GM12878 (cell line): ENCODE data around the gene BFSP2. TPM values are rescaled to one million over a fixed set of nuclear protein-coding genes. Genes with fewer than 3 reads are reported as not detected.

Source experiments
- ATAC-seq: fragments of 200-7000 bp; cut with Tn5 transposase; 3 replicates; pipeline ENCODE4 v1.9.1; 2020; ENCODE audit warnings: mild to moderate bottlenecking, moderate library complexity
- BruUV-seq: library from RNA; stranded (reverse); fragments of 400-500 nt; replicated peaks from 2 replicates; lab custom pipeline; 2021; lab: Mats Ljungman, UMichigan
- CTCF ChIA-PET: fragments of 300-600 bp; sonication (Branson Sonifier 250); formaldehyde crosslinking; extraction: SDS; loops from one replicate; lab custom pipeline; 2021; ENCODE audit warnings: inconsistent platforms; lab: Yijun Ruan, JAX
- POLR2A ChIA-PET: fragments of 350-600 bp; formaldehyde crosslinking; extraction: SDS; loops from one replicate; lab custom pipeline; 2021; ENCODE audit warnings: inconsistent platforms; lab: Charles Lee
- RAD21 ChIA-PET: fragments of 300-600 bp; sonication (Branson Sonifier 250); formaldehyde crosslinking; loops from one replicate; lab custom pipeline; 2023; ENCODE audit warnings: antibody characterized with exemption; ENCODE audit not compliant: unreplicated experiment; lab: Charles Lee
- SMC1A ChIA-PET: fragments of 300-600 bp; sonication (Branson Sonifier 250); formaldehyde crosslinking; loops from one replicate; lab custom pipeline; 2023; ENCODE audit not compliant: unreplicated experiment, uncharacterized antibody; lab: Charles Lee
- DNase-seq: peaks from one replicate; pipeline ENCODE4 v3.0.0-alpha.2; 2011; ENCODE audit warnings: low read depth, low spot score
- FAIRE-seq: peaks from 3 replicates; lab custom pipeline; 2011; peaks lifted over from hg19 to GRCh38; lab: Jason Lieb, UNC
- H2AFZ ChIP-seq: 2 replicates; pipeline ENCODE4 v1.6.0; 2011; ENCODE audit warnings: low read depth, low read length, control low read depth; ENCODE audit not compliant: control insufficient read depth
- H3K27ac ChIP-seq: 2 replicates; pipeline ENCODE4 v1.5.1; 2011; ENCODE audit warnings: control low read depth; ENCODE audit not compliant: control insufficient read depth, insufficient read depth
- H3K27me3 ChIP-seq, 2 experiments: replicated peaks in 1 of 2; 2 replicates each; pipeline versions ENCODE4 v1.6.0 to v1.6.1; 2011; ENCODE audit warnings: low read length in 1 of 2; ENCODE audit not compliant: control insufficient read depth in 2 of 2, insufficient read depth in 2 of 2
- H3K36me3 ChIP-seq, 2 experiments: 2 replicates each; pipeline ENCODE4 v1.5.1; 2011; ENCODE audit warnings: low read length in 1 of 2; ENCODE audit not compliant: control insufficient read depth in 2 of 2, insufficient read depth in 2 of 2
- H3K4me1 ChIP-seq: 2 replicates; pipeline ENCODE4 v1.6.1; 2011; ENCODE audit warnings: mild to moderate bottlenecking, low read length, moderate library complexity, mixed read lengths; ENCODE audit not compliant: control insufficient read depth, insufficient read depth
- H3K4me2 ChIP-seq: 2 replicates; pipeline ENCODE4 v1.6.0; 2011; ENCODE audit warnings: control low read depth; ENCODE audit not compliant: control insufficient read depth, insufficient read depth
- H3K4me3 ChIP-seq: fragments of 200-600 bp; sonication (generic); 2 replicates; pipeline ENCODE4 v1.5.1; 2016
- H3K79me2 ChIP-seq: 2 replicates; pipeline ENCODE4 v1.6.0; 2011; ENCODE audit warnings: low read length; ENCODE audit not compliant: control insufficient read depth, insufficient read depth
- H3K9ac ChIP-seq: 2 replicates; pipeline ENCODE4 v1.8.0; 2011; ENCODE audit warnings: low read length, control low read depth, mixed read lengths; ENCODE audit not compliant: control insufficient read depth, insufficient read depth
- H3K9me3 ChIP-seq: replicated peaks from 3 replicates; pipeline ENCODE4 v1.5.1; 2011; ENCODE audit warnings: mild to moderate bottlenecking, low read length; ENCODE audit not compliant: control insufficient read depth, insufficient read depth
- H4K20me1 ChIP-seq: 2 replicates; pipeline ENCODE4 v1.6.0; 2011; ENCODE audit not compliant: control insufficient read depth, insufficient read depth
- HDAC6 ChIP-seq: fragments of 200-600 bp; sonication (generic); IDR thresholded peaks from one replicate; pipeline ENCODE4 v1.8.0; 2017; ENCODE audit warnings: antibody characterized with exemption; ENCODE audit not compliant: unreplicated experiment
- HDGF ChIP-seq: fragments of 450-650 bp; IDR thresholded peaks from 2 replicates; pipeline ENCODE4 v1.6.1; 2016; ENCODE audit warnings: antibody characterized with exemption
- MYC ChIP-seq: IDR thresholded peaks from 2 replicates; pipeline ENCODE4 v1.6.1; 2011; ENCODE audit warnings: mild to moderate bottlenecking, low read length, moderate library complexity, inconsistent platforms; ENCODE audit not compliant: insufficient read depth, insufficient replicate concordance, insufficient read length, severe bottlenecking
- NFYA ChIP-seq: IDR thresholded peaks from 2 replicates; pipeline ENCODE4 v1.6.1; 2011; ENCODE audit warnings: low read depth, mild to moderate bottlenecking, low read length, improper control_type of control experiment, borderline replicate concordance
- NFYB ChIP-seq: IDR thresholded peaks from 2 replicates; pipeline ENCODE4 v1.6.1; 2011; ENCODE audit warnings: low read depth, mild to moderate bottlenecking, low read length, improper control_type of control experiment, moderate library complexity; ENCODE audit not compliant: insufficient read depth
- NR2F1 ChIP-seq: fragments of 450-650 bp; conservative IDR thresholded peaks from 2 replicates; pipeline ENCODE4 v1.6.1; 2017; ENCODE audit warnings: mild to moderate bottlenecking
- POLR2A ChIP-seq: IDR thresholded peaks from 2 replicates; pipeline ENCODE4 v1.6.1; 2011; ENCODE audit warnings: low read depth, mild to moderate bottlenecking, low read length
- POU2F2 ChIP-seq: IDR thresholded peaks from 3 replicates; pipeline ENCODE4 v1.6.1; 2011; ENCODE audit warnings: low read depth, mild to moderate bottlenecking, low read length, borderline replicate concordance
- SPI1 ChIP-seq: IDR thresholded peaks from 2 replicates; pipeline ENCODE4 v1.6.1; 2011; ENCODE audit warnings: low read depth, mild to moderate bottlenecking, low read length, moderate library complexity, borderline replicate concordance; ENCODE audit not compliant: insufficient read depth
- STAT3 ChIP-seq: IDR thresholded peaks from 2 replicates; pipeline ENCODE4 v1.6.1; 2011; ENCODE audit warnings: low read depth, low read length, improper control_type of control experiment
- TAF1 ChIP-seq: IDR thresholded peaks from 2 replicates; pipeline ENCODE4 v1.6.1; 2011; ENCODE audit warnings: mild to moderate bottlenecking, low read depth, low read length, borderline replicate concordance
- TCF3 ChIP-seq: IDR thresholded peaks from 2 replicates; pipeline ENCODE4 v1.6.1; 2012; ENCODE audit warnings: low read depth, mild to moderate bottlenecking, low read length, borderline replicate concordance; ENCODE audit not compliant: insufficient read depth
- WGBS: methylation state at CpG from one replicate; pipeline ENCODE4 v1.1.6; 2016; ENCODE audit warnings: low lambda C conversion rate; ENCODE audit not compliant: insufficient replicate concordance, insufficient coverage; ENCODE audit errors: missing lambda C conversion rate; 5-methylcytosine and 5-hydroxymethylcytosine counted together
- in situ Hi-C: fragments of 300-500 bp; cut with MboI; formaldehyde crosslinking; loops from 9 replicates; pipeline ENCODE4 v1.14.3; 2018; ENCODE audit warnings: mixed read lengths
- intact Hi-C: fragments of 100-400 bp; cut with micrococcal nuclease; formaldehyde crosslinking; loops from one replicate; pipeline ENCODE4 v1.14.2; 2022; ENCODE audit not compliant: unreplicated experiment
- polyA plus RNA-seq, 11 experiments: library from polyadenylated mRNA; depleted of rRNA in 4 of 11; unstranded in 6 of 11; stranded (reverse) in 5 of 11; fragments of >200 nt; fragmentation: Nextera tagmentation in 4 of 11; fragmentation: Illumina TruSeq in 1 of 11; extraction: Ambion mirVana in 4 of 11; extraction: Trizol in 1 of 11; gene quantifications; 1 replicate in 1 of 11; 2 replicates in 10 of 11; pipeline versions ENCODE4 v1.2.1 to v1.2.3, GENCODE V29; 2011 to 2016; ENCODE audit warnings: inconsistent platforms in 2 of 11, missing spikeins in 2 of 11, low read depth in 1 of 11
- total RNA-seq, 4 experiments: library from RNA; depleted of rRNA in 3 of 4; stranded (reverse); fragments of >200 nt in 3 of 4; fragmentation: Illumina TruSeq in 1 of 4; extraction: Trizol in 1 of 4; gene quantifications; 2 replicates each; pipeline versions ENCODE4 v1.2.1 to v1.2.3, GENCODE V29; 2013 to 2021
- TF ChIP-seq, protein P1 (sequence below): fragments of 450-650 bp; IDR thresholded peaks from 2 replicates; pipeline ENCODE4 v1.6.1; 2018; ENCODE audit warnings: mild to moderate bottlenecking, low read depth, moderate library complexity; ENCODE audit not compliant: partially characterized antibody
- TF ChIP-seq, protein P2 (sequence below): fragments of 150-350 bp; IDR thresholded peaks from 2 replicates; pipeline ENCODE4 v1.6.1; 2014; ENCODE audit warnings: mild to moderate bottlenecking, low read depth, low read length
- TF ChIP-seq, protein P3 (sequence below): fragments of 450-650 bp; formaldehyde crosslinking; IDR thresholded peaks from 2 replicates; pipeline ENCODE4 v1.4.0; 2022; ENCODE audit warnings: mild to moderate bottlenecking, moderate library complexity

BFSP2 gene
- total and polyA plus RNA-seq, 10 of the 15 experiments (the other 5 are each of a cell fraction or from before 2014, with no cell fraction given), result 1.5 to 20.4 (median 7.3) TPM

DNA sequence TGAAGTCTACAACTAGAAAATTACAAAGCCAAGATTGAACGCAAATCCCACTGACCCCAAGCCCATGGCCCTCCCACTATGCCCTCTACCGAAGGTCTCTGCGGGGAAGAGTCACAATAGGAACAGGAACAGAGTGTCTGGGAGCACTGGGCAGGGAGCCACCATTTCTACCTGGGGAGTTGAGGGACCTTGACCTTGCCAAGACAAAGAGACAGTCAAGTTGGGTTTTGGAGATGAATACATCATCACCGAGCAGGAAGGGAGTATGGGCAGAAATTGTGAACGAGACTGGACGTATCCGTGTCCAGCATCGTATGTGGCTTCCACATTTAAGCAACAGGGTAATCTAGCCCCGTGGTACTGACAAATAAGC lies 30.8 kb upstream of the BFSP2 start (continued):
- TF ChIP-seq, protein P1, sequence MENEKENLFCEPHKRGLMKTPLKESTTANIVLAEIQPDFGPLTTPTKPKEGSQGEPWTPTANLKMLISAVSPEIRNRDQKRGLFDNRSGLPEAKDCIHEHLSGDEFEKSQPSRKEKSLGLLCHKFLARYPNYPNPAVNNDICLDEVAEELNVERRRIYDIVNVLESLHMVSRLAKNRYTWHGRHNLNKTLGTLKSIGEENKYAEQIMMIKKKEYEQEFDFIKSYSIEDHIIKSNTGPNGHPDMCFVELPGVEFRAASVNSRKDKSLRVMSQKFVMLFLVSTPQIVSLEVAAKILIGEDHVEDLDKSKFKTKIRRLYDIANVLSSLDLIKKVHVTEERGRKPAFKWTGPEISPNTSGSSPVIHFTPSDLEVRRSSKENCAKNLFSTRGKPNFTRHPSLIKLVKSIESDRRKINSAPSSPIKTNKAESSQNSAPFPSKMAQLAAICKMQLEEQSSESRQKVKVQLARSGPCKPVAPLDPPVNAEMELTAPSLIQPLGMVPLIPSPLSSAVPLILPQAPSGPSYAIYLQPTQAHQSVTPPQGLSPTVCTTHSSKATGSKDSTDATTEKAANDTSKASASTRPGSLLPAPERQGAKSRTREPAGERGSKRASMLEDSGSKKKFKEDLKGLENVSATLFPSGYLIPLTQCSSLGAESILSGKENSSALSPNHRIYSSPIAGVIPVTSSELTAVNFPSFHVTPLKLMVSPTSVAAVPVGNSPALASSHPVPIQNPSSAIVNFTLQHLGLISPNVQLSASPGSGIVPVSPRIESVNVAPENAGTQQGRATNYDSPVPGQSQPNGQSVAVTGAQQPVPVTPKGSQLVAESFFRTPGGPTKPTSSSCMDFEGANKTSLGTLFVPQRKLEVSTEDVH, result no peak
- TF ChIP-seq NR2F1 (no peak), HDGF (no peak)
- TF ChIP-seq, protein P2, sequence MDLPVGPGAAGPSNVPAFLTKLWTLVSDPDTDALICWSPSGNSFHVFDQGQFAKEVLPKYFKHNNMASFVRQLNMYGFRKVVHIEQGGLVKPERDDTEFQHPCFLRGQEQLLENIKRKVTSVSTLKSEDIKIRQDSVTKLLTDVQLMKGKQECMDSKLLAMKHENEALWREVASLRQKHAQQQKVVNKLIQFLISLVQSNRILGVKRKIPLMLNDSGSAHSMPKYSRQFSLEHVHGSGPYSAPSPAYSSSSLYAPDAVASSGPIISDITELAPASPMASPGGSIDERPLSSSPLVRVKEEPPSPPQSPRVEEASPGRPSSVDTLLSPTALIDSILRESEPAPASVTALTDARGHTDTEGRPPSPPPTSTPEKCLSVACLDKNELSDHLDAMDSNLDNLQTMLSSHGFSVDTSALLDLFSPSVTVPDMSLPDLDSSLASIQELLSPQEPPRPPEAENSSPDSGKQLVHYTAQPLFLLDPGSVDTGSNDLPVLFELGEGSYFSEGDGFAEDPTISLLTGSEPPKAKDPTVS, result no peak

DNA sequence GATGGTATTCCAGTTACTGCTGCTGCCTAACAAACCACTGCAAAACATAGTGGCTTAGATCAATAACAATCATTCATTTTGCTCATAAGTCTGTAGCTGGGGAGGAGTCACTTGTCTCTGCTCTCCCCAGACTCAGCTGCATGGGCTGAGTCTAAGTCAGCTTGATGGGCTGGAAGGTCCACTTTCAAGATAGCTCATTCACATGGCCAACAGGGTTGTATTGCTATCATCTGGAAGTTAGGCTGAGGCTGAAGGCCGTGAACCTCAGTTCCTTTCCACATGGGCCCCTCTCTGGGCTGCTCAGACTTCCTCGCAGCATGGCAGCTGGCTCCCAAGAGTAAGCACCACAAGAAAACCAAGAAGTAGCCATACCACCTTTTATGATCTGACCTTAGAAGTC lies 28.7 kb upstream of the BFSP2 start:
- Histone ChIP-seq H3K9me3 (no peaks in the 10 kb centered on the region), H3K79me2 (no peaks in the 10 kb centered on the region), H2AFZ (no peak overlapping the region), H4K20me1 (peaks cover 2% of the 10 kb centered on the region; the same call in 1 of the 2 replicates), H3K27me3 (no peaks in the 10 kb centered on the region; a peak in 1 of 4 replicates), H3K4me3 (no peak overlapping the region), H3K9ac (no peak overlapping the region), H3K4me2 (no peak overlapping the region), H3K36me3 (no peaks in the 10 kb centered on the region), H3K4me1 (no peaks in the 10 kb centered on the region), H3K27ac (no peak overlapping the region)
- ChIA-PET CTCF (interaction anchor here (0.8 kb wide), 1 partner anchor 87 kb away, joined by 3 read pairs; no protein-coding TSS in a partner anchor), RAD21 (no interaction called here), SMC1A (interaction anchor here (0.6 to 1.5 kb wide), 5 partner anchors 10 to 329 kb away, joined by 3 to 6 read pairs (median 3); no protein-coding TSS in a partner anchor), POLR2A (interaction anchor here (0.7 kb wide), 1 partner anchor 247 kb away, joined by 5 read pairs; no protein-coding TSS in a partner anchor)
- ATAC-seq (no peak), FAIRE-seq (no peak), DNase-seq (no peak)
- intact Hi-C loops (no loop called here), in situ Hi-C loops (no loop called here)
- BruUV-seq, result no TSS peak
- 38% methylated on average over 2 of the region's 2 CpGs for WGBS
- TF ChIP-seq POU2F2, result no peak
- no peak for TF ChIP-seq NFYA
- TF ChIP-seq HDAC6, result no peak
- no peak for TF ChIP-seq POLR2A
- TF ChIP-seq NFYB, result no peak
- no peak for TF ChIP-seq TAF1
- TF ChIP-seq TCF3, result no peak
- no peak for TF ChIP-seq STAT3
- no peak for TF ChIP-seq MYC
- no peak for TF ChIP-seq SPI1
- TF ChIP-seq, protein P3, sequence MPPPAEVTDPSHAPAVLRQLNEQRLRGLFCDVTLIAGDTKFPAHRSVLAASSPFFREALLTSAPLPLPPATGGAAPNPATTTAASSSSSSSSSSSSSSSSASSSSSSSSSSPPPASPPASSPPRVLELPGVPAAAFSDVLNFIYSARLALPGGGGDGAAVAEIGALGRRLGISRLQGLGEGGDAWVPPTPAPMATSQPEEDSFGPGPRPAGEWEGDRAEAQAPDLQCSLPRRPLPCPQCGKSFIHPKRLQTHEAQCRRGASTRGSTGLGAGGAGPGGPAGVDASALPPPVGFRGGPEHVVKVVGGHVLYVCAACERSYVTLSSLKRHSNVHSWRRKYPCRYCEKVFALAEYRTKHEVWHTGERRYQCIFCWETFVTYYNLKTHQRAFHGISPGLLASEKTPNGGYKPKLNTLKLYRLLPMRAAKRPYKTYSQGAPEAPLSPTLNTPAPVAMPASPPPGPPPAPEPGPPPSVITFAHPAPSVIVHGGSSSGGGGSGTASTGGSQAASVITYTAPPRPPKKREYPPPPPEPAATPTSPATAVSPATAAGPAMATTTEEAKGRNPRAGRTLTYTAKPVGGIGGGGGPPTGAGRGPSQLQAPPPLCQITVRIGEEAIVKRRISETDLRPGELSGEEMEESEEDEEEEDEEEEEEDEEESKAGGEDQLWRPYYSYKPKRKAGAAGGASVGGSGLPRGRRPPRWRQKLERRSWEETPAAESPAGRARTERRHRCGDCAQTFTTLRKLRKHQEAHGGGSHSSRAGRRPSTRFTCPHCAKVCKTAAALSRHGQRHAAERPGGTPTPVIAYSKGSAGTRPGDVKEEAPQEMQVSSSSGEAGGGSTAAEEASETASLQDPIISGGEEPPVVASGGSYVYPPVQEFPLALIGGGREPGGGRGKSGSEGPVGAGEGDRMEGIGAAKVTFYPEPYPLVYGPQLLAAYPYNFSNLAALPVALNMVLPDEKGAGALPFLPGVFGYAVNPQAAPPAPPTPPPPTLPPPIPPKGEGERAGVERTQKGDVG (CRISPR knock-in tag), result no peak
